HG03460 (cell line): ENCODE data around the gene B4GALT5.
"Not testable (repeated sequence)": the region's sequence is repeated elsewhere in the genome, so short reads cannot be mapped to it uniquely, and the experiment has no call there.

Experiments
- ATAC-seq: cut with Tn5 transposase; IDR thresholded peaks from one replicate; pipeline ENCODE4 v1.9.1; 2021; ENCODE audit not compliant: unreplicated experiment

B4GALT5 gene, protein sequence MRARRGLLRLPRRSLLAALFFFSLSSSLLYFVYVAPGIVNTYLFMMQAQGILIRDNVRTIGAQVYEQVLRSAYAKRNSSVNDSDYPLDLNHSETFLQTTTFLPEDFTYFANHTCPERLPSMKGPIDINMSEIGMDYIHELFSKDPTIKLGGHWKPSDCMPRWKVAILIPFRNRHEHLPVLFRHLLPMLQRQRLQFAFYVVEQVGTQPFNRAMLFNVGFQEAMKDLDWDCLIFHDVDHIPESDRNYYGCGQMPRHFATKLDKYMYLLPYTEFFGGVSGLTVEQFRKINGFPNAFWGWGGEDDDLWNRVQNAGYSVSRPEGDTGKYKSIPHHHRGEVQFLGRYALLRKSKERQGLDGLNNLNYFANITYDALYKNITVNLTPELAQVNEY

DNA sequence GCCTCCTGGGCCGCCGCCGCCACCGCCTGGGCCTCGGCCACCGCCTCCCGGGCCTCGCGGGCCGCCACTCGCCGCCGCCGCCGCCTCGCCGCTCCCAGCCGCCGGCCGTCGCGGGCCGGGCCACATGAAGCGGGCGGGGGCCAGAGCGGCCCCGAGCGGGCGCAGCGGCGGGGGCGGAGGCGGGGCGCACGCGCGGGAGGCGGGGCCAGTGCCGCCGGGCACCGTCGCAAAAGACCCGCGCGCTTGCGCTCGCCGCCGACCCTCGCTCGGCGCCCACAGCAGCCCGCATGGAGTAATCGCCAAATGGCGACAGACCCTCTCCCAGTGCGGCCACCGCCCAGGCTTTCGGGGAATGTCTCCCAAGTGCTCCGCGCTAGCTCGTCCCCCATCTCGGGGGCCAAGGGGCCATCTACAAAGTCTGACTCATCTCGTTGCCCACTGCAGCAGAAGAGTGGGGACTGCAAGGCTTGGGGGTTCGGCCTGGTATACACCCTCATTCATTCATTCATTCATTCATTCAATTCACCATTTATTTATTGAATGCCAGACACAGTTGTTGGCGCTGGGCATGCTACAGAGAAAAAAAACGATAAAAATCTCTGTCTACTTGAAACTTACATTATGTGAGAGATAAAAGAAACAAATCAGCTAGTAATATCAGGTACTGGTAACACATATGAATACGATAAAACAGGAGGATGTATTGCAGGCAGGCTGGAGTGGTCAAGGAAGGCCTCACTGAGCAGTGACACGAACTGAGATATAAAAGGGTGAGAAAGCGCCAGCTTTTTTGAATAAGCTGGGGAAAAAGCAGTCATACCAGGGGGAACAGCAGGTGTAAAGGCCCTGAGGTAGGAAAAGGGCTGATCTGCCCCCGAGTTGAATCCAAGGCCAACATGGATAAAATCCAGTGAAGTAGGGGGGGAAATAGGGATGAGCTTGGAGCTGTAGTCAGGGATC lies at the start of gene B4GALT5:
Gene B4GALT5, minus strand, starts transcription at position 126 of the 960 bp plus-strand sequence. CDS start 188 bp downstream, outside the sequence.
- ATAC-seq: peak; percentile 75

DNA sequence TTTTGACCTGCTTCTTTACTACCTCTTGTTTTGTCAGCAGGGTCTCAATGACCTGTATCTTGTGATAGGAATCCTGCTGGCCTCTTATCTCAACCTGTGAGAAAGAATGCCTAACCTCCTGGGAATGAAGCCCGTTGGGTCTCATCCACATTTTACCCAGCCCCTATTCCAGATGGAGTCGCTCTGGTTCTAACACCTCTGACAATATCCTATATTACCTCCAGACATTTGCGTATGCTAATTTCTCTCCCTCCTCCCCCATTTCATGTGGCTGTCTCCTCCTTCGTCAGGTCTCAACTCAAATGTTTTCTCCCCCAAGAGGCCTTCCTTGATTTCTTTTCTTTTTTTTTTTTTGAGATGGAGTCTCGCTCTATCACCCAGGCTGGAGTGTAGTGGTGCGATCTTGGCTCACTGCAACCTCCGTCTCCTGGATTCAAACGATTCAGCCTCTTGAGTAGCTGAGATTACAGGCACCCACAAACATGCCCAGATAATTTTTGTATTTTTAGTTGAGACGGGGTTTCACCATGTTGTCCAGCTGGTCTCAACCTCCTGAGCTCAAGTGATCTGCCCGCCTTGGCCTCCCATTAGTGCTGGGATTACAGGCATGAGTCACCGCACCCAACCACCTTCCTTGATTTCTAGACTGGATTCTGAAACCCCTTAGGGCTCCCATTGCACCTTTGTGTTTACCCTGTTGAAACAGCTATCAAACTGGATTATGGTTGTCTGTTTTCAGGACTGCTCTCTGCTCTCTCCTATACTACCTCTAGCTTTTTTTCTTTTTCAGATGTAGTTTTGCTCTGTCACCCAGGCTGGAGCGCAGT lies 49.5 kb upstream of the B4GALT5 start:
- ATAC-seq: no peak

- ATAC-seq: not testable (repeated sequence)
Measured at GRCh38 chr20:49761888-49762287, 48.2 kb upstream of the B4GALT5 start.

DNA sequence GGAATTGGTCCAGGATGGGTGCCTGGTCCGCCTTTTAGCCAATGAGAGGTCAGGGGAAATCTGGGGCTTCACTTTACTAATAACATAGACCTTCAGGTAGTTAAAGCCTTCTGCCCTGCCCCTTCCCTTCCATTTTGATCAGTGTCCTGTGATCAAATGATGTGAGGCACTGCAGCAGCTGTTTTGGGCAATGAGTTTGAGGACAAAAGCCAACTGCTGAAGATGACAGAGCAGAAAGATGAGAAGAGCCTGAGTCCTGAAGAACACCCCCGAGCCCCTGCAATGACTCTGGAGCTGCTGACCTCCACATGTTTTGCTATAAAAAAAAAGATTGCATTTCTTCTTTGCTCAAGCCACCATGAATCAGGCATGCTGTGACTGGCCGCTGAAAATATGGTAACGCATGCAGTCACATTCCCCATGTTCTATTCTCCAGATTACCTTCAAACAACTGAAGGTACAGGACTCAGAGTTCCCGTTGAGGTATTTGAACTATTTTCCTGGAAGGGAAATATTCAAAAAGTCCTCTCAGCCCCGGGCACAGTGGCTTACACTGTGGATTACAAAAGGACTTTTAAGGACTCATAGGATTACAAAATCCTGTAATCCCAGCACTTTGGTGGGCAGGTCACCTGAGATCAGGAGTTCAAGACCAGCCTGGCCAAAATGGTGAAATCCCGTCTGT lies 45.7 kb upstream of the B4GALT5 start:
- no peak for ATAC-seq

GRCh38 chr20:49758781-49759180 lies 45.1 kb upstream of the B4GALT5 start:
- ATAC-seq: no peak

GRCh38 chr20:49757597-49757996 lies 43.9 kb upstream of the B4GALT5 start:
- ATAC-seq: no peak

GRCh38 chr20:49756241-49756640 lies 42.6 kb upstream of the B4GALT5 start:
- ATAC-seq: no peak

DNA sequence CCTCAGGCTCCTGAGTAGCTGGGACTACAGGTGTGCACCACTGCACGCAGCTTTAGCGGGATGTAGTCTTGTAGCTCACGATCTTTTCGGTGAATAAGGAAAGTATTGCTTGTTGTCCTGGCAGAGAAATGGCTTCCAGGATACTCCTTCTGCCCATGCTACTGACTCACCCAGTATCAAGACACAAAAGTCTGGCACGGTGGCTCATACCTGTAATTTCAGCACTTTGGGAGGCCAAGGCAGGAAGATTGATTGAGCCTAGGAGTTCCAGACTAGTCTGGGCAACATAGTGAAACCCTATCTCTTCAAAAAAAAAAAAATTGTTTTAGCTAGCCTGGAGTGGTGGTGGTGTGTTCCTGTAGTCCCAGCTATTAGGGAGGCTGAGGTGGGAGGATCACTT lies 40.9 kb upstream of the B4GALT5 start:
- ATAC-seq: no peak

DNA sequence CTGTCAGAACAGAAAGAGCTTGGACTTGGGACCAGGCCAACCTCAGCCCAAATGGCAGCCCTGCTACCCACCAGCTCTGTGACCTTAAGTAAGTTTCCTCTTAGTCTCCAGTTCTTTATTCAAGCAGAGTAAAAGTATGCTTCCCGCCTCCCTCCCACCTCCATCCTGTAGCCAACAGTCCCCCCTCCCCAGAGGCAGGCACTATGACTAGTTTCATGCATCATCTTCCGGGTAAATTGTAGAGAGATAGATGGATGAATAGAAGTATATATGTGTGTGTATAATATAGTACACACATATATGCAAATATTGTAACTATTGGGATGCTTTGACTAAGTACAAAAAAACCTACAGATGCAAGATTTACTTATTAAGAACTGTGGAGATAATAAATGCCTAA lies 39.5 kb upstream of the B4GALT5 start:
- ATAC-seq: no peak

GRCh38 chr20:49752201-49752903 lies 38.7 kb upstream of the B4GALT5 start:
- no peak for ATAC-seq

DNA sequence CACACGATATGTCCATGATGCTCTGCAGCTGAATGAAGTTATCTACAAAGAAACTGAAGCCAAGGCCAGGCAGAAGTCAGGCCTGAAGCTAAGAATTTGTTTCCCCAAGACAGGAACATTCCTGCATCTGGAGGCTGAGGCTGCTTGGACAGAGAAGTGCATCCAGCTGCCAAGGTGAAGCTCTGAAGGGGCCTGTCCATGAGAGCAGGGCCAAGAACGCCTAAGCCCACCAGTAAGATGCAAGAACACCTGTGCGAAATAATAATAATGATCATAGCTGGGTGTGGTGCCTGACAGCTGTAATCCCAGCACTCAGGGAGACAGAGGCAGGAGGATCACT lies 37.7 kb upstream of the B4GALT5 start:
- ATAC-seq: no peak

DNA sequence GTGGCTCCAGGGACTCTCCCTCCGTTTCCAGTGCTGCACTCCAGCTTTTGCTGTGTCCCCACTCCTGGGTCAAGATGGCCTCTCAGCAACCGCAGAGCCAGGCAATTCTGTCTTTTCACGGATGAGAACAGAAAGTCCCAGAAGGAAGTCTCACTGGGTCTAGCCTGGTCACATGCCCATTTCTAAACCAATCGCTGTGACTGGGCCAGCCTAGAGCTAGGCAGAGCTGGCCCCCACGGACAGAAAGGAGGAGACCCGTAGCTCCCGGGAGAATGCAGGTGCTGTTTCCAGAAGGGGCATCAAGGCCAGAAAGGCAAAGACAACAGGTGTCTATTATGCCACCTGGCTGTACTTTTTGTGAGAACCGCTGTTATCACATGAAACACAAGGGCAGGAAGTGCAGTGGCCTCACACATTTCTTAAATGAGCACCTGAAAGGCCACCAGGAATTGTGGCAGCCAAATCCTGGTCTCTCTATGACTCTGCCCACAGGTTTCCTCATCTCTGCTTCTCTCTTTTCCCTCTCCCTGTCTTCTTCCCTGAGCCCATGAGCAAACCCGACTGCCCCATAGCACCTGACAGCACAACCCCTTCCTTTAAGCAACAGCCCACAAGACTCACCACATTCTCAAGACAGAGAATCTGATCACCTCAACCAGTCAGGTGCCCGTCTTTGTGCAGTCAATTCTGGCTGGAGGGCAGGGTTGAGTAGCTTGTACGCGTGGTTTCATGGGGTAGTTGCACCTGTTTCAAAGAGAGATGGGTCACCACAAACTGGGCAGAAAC lies 37.1 kb upstream of the B4GALT5 start:
- ATAC-seq: peak; percentile 83

DNA sequence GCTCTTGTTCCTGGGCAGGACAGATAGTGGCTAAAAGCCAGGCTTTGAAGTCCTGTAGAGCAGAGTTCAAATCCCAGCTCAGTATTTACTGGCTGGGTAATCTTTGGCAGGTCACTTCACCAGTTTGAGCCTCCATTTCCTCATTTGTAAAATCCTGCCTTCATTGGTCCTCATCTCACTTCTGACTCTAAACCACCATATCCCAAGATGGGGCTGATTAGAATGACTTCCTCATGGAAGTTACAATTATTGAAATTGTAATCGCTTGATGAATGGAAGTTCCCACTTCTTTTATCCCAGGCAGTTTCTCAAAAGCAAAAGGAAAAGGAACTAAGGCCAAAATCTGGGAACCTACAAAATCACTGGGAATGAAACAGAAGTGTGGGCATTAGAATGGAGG lies 35.9 kb upstream of the B4GALT5 start:
- no peak for ATAC-seq

- ATAC-seq: no peak
Measured at GRCh38 chr20:49748525-49748838, 34.8 kb upstream of the B4GALT5 start.

DNA sequence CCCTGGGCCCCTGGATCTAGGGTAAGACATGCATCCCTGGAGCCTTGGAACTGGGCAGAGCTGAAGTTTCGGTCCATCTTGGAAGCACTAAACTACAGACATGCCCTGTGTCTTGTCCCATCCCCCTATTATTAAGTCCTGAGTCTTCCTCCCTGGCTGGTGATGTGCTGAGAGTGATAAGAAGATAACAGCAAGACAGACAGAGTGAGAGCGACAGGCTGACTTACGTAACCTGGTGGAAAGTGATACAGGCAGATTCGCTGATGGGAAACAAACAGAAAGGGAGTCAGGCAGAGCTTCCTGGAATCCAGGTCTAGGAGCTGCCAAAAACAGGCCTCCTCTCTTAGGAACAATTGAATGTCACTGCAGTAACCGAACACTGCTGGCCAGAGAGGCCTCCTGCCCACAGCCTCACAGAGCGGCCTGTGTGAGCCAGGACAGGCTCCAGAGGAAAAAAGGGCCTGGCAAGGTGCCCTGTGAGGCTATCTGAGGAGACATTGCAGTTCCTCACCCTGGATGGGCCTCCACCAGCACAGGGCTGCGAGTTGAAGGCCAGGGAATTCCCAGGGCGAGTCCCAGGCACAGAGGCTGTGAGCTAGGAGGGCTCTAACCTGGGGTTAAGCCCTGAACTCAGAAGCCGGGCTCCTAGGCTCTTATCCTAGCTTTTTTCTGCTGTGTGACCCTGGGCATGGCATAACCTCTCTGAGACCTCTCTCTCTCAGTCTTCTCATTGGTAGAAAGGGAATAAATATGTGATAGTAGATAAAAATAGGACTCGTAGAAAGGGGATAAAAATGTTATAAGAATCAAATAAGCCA lies 34.2 kb upstream of the B4GALT5 start:
- ATAC-seq: no peak

- ATAC-seq: no peak
Measured at GRCh38 chr20:49742948-49743347, 29.3 kb upstream of the B4GALT5 start.

DNA sequence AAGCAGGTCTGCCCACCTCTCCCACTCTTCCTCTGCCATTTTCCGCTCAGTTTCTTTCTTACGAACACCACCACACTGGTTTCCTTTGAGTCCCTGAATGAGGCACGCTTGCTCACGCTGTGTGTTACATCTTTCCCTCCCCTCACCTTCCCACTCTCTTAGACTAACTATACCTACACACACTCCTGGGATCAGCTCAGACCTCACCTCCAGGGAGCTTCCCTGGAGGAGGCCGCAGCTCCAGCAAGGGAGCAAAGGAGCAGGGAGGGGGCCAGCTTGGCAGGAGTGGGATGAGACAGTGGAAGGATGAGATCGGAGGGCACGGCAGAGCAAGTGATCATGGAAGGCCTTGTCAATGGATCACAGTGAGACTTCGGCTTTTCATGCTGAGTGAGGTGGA lies 28.3 kb upstream of the B4GALT5 start:
- ATAC-seq: no peak

GRCh38 chr20:49740807-49741206 lies 27.1 kb upstream of the B4GALT5 start:
- ATAC-seq: no peak
